GM18502 (cell line): ENCODE measurements around the gene KHK.

Source experiments
- ATAC-seq: cut with Tn5 transposase; IDR thresholded peaks from one replicate; pipeline ENCODE4 v1.9.1; 2021; ENCODE audit warnings: mild to moderate bottlenecking; ENCODE audit not compliant: unreplicated experiment, poor library complexity

The KHK gene

GRCh38 chr2:27147935-27148334, 61.4 kb downstream of the KHK start:
- ATAC-seq, result no peak

GRCh38 chr2:27148801-27149439, 62.3 kb downstream of the KHK start, which contains the start of gene TCF23:
Gene TCF23 (plus strand): TSS chr2:27149004. CDS start chr2:27149134, 130 bp downstream.
- no peak for ATAC-seq

GRCh38 chr2:27149570-27150405, 63.2 kb downstream of the KHK start:
- no peak for ATAC-seq
